Measurements from ENCODE around the gene STXBP6.
"Not testable (repeated sequence)": the region's sequence is repeated elsewhere in the genome, so short reads cannot be mapped to it uniquely, and the experiment has no call there.

The STXBP6 gene

DNA sequence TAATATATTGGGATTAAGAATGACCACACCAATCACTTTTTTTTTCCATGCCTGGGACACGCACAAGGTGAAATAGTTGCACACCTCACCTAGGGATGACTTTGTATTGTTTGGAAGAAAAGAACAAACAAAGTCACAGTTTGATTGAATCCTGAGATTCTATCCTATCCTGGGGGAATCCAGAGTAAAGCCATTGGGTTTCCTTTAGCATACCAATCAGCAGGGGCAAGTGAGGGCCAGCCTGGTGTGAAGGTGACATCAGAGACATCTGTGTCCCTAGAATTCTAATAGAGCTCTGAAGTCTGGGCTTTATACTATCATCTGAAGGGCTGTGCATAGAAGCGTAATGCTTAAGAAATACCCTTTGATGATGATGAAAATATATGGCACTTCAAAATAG lies 199.9 kb downstream of the STXBP6 start:
- no peak for DNase-seq

DNA sequence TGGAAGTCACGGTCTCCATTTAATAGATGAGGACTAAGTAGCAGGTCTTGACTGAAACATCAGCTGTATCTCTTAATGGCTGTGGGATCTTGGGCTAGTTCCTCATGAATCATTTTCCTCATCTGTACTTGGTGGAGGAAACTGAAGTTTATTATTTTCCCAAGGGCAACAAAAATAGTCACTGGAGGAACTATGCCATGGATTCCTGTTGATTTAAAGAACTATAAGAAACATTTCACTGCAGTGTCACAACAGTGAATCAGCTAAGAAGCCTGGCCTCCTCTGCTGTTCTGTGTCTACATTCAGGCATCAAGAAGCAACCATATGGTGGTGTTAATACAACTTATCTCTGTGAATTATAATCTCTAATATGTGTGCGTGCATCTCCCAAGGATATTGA lies 200.5 kb downstream of the STXBP6 start:
- DNase-seq, result no peak

DNA sequence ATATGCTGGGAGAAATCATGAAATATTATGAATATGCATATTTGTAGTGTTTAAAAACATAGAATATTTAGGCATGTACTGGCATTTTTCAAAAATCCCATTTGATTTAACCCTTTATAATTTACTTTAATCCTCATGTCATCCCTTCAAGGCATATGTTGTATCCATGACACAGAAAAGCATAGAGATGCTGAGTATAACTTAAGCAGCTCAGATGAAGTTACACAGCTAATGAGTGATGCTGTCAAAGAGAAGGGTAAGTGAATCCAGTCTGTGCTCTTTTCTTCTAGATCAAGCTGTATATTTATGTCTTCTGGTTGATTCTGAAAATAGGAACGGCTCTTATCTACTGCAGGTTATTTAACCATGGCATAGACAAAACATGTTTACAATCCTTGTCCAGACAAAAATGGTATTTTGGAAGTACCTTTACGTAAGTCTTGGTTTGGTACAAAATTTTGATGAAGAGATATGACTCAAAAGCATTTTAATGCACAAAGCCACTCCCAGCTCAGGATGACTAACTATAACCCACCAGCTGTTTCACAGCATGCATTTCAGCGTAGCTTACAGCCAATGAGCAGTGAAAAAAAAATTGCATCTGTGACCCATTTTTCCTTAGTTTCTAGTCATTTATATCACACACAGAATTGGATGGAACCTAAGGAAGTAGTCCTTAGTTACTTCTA lies 201.7 kb downstream of the STXBP6 start:
- no peak for DNase-seq

GRCh38 chr14:24847568-24848095 lies 202.3 kb downstream of the STXBP6 start:
- DNase-seq, result no peak

DNA sequence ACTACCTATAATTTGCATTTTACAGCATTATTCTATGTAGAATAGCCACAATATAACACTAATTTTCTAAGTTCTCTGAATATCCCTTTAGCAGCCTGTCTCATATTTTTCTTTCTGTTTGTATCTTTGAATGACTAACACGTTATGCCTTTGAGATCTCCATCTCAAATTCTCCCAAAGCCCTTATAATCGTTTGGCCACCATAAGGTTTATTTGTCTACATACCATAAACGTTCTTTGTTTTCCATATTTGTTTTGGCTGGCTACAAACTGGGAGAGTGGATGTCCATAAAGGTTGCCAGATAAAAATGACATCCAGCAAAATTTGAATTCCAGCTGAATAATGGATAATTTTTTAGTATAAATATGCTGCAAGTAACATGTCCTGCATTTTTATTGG lies 203.7 kb downstream of the STXBP6 start:
- no peak for DNase-seq

DNA sequence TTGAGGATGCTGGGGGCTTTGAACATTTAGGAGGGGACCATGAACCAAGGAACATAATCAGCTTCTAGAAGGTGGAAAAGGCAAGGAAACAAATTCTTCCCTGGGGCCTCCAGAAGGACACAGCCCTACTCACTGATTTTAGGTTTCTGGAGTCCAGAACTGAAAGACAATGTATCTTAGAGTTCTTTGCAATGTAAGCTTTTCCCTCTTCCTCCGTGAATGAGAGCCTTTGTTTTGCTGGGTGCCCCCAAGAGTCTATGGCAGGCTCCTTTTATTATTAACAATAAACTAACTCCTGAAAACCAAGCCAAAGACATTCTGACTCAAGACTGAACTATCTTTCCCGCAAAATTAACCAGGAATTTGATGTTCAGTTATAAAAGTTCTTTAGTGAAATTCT lies 204.1 kb downstream of the STXBP6 start:
- no peak for DNase-seq

DNA sequence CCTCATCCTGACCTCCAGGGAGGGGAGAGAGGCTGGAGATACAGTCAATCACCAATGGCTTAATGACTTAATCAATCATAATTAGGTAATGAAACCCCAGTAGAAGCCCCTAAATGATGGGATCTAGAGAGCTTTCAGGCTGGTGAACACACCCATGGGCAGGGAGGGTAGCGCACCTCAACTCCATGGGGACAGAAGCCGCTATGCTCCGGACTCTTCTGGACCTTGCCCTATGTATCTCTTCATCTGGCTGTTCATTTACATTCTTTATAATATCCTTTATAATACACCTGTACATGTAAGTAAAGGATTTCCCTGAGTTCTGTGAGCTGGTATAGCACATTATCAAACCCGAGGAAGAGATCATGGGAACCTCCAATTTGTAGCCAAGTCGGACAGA lies 205.9 kb downstream of the STXBP6 start:
- no peak for DNase-seq

- DNase-seq, result no peak
These were observed 206.5 kb downstream of the STXBP6 start for GRCh38 chr14:24843494-24843893.

- no peak for DNase-seq
These were observed 209.6 kb downstream of the STXBP6 start for GRCh38 chr14:24840204-24840893.

DNA sequence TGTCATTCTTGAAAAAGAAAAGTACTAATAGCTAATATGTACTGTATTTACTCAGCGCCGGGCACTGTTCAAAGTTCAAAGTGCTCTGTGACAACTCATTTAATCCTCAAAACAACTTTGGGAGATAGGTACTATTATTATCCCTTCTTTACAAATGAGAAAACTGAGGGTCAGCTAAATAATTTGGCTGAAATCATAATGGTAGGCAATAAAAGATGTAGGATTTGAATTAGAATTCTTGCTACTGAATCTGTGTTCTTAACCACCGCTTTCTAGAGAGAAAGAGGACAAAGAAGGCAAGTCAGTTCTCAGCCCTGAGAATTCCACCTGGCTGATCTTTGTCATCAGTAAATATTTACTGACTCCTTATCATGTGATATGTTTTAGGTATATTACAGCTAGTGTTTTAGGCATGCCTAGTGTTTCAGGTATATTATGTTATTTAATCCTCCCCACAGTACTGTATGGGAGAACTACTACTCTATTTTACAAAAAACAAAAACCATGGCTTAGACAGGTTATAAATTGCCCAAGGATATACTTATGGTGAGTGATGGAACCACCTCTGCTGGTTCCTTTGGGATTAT lies 210.2 kb downstream of the STXBP6 start:
- DNase-seq, result no peak

- DNase-seq, result no peak
These were observed 210.9 kb downstream of the STXBP6 start for GRCh38 chr14:24838945-24839616.

DNA sequence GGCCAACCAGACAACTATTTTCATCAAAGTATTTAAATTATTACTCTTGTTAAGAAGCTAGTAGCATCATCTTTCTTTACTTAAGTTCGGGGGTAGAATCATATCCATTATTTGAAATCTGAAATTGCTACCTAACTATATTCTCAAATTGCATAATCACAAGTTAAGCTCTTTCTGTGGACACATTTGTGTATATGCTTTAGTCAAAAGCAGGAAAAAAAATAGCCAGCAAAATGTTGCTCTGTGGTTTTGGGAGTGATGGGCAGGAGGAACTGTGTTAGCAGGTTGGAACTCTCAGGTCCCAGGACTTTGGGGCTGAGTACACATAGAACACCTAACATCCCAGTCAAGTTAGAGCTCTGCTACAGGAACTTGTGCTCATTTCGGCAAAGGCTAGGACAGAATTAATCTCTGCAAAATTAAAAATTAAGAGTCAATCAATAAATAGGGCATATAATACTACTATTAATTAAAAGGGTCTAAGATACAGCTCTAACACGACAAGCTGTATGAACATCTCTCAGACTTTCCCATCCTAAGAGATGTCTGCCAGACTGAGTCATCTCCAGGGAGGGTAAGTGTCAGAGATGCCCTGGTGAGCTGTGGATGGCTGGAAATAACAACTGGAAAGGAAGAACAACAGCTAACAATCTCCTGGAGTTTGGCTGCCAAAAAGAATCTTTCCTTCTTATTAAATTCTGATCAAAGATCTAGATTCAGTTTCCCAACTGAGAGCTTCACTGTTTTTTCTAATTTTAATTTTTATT lies 212.5 kb downstream of the STXBP6 start:
- DNase-seq, result no peak

- DNase-seq, result not testable (repeated sequence)
These were observed 213.6 kb downstream of the STXBP6 start for GRCh38 chr14:24836324-24836723.

DNA sequence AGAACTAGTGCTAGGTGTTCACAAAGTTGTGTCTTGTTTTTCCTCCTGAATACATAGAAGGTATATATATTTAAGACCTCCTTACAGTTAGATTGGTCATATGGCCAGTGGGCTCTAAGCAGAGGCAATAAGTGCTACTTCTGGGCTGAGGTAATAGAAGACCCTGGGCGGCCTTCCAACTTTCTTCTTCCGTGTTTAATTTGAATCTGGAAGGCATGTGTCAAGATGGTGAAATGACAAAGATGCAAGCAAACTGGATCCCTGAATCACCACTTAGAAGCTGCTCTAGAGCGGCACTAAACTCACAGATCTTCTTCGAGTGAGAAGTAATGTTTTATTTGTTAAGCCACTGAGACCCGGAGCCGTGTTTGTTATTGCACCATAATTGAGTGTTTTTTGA lies 215.0 kb downstream of the STXBP6 start:
- no peak for DNase-seq

GRCh38 chr14:24833385-24833784 lies 216.6 kb downstream of the STXBP6 start:
- no peak for DNase-seq

- no peak for DNase-seq
These were observed 218.3 kb downstream of the STXBP6 start for GRCh38 chr14:24831677-24832076.

GRCh38 chr14:24829862-24830261 lies 220.1 kb downstream of the STXBP6 start:
- no peak for DNase-seq

- DNase-seq, result no peak
These were observed 221.5 kb downstream of the STXBP6 start for GRCh38 chr14:24828486-24828885.

DNA sequence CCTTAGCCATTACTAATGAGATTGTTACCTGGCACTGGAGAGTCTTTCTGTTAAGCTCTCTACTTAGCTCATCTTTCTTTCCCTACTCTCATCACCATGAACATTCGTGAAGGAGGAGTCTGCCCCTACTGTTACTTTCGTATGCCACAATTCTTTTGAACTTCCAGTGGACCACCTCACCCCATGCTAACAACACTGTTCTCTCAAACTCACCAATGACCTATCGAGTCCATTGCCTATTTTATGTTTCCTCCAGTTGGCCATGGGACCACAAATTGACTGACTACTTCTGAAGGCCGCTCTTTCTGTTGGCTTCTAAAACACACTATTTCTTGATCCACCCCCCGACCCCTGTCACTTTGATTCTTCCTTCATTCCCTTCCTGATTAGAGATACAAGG lies 223.6 kb downstream of the STXBP6 start:
- DNase-seq, result no peak

DNA sequence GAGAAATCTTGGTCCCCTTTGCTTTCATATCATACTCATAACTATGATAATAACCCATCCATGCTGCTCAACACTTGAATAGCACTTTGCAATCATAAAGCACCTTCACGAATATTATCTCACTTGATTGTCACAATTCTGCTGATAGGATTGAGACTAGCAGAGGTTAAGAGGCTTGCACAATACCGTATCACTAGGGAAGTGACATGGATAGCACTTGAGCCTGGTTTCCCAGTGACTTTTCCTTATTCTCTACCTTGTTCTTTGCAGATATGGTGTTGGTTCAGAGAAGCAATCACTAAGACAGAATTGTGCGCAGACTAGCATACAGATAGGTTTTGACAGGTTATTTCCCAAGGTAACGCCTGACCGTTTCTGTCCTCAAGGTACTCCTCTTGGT lies 229.3 kb downstream of the STXBP6 start:
- DNase-seq, result no peak

DNA sequence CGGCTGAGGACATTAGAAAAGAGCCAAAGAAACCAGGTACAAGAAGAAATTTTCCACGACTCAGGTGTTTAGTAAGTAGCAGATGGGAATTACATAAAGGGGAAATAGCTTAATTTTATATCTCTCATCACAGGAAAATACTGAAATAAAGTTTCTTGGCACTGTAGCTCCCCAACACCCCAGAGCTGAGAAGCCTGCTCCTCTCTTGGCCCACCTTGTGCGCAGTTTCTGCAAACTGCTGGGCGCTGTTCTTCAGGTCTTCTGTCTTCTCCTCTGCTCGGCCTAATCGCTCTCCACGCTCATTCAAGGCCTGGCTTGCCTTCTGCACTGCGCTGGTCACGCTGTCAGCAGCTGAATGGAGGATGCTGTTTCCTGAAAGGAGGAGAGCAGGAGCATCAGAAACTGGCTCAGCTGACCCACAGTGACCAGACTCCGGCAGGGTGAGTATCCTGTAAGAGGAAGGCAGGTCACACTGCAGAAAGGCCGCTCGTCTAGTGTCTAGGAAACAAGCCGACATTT lies 231.1 kb downstream of the STXBP6 start:
- no peak for DNase-seq

GRCh38 chr14:24818058-24818822 lies 231.7 kb downstream of the STXBP6 start:
- no peak for DNase-seq

Measured in CD4-positive, alpha-beta T cell treated with Interferon alpha-2 for 1 hour (primary cell).